Inferior parietal cortex (tissue), 1 donor: ENCODE data around the gene CDK14.
"Not testable (repeated sequence)": the region's sequence is repeated elsewhere in the genome, so short reads cannot be mapped to it uniquely, and the experiment has no call there.

Experiments used
- DNase-seq: peaks from one replicate; pipeline ENCODE4 v3.0.0-alpha.2; 2016; ENCODE audit errors: extremely low spot score

The CDK14 gene

GRCh38 chr7:90629297-90629918 is 33.3 kb downstream of the CDK14 start:
- peak; percentile 56 for DNase-seq

GRCh38 chr7:90631502-90631901 is 35.4 kb downstream of the CDK14 start:
- no peak for DNase-seq

- DNase-seq = not testable (repeated sequence)
Observed at GRCh38 chr7:90639683-90640082, 43.6 kb downstream of the CDK14 start.

GRCh38 chr7:90642978-90643377 is 46.9 kb downstream of the CDK14 start:
- no peak for DNase-seq

- DNase-seq = no peak
Observed at GRCh38 chr7:90645784-90646183, 49.7 kb downstream of the CDK14 start.

- DNase-seq = no peak
Observed at GRCh38 chr7:90648107-90648506, 52.0 kb downstream of the CDK14 start.

GRCh38 chr7:90648834-90649233 is 52.7 kb downstream of the CDK14 start:
- no peak for DNase-seq

- no peak for DNase-seq
Observed at GRCh38 chr7:90654718-90655427, 58.8 kb downstream of the CDK14 start.

- no peak for DNase-seq
Observed at GRCh38 chr7:90655566-90655965, 59.4 kb downstream of the CDK14 start.

GRCh38 chr7:90657481-90657880 is 61.4 kb downstream of the CDK14 start:
- no peak for DNase-seq

GRCh38 chr7:90660100-90660499 is 64.0 kb downstream of the CDK14 start:
- no peak for DNase-seq

- no peak for DNase-seq
Observed at GRCh38 chr7:90660819-90661218, 64.7 kb downstream of the CDK14 start.

GRCh38 chr7:90661290-90662151 is 65.4 kb downstream of the CDK14 start:
- no peak for DNase-seq

- DNase-seq = no peak
Observed at GRCh38 chr7:90663176-90663575, 67.1 kb downstream of the CDK14 start.

- no peak for DNase-seq
Observed at GRCh38 chr7:90666186-90666585, 70.1 kb downstream of the CDK14 start.

GRCh38 chr7:90668992-90669391 is 72.9 kb downstream of the CDK14 start:
- DNase-seq = no peak

GRCh38 chr7:90669492-90669891 is 73.4 kb downstream of the CDK14 start:
- DNase-seq = no peak

GRCh38 chr7:90671571-90671970 is 75.5 kb downstream of the CDK14 start:
- no peak for DNase-seq

GRCh38 chr7:90672210-90672609 is 76.1 kb downstream of the CDK14 start:
- no peak for DNase-seq

GRCh38 chr7:90674625-90675024 is 78.5 kb downstream of the CDK14 start:
- DNase-seq = no peak

- DNase-seq = no peak
Observed at GRCh38 chr7:90675982-90676381, 79.9 kb downstream of the CDK14 start.
